Nucleus accumbens (tissue), 56 donors: ENCODE results near the gene OSGEP.
"Not testable (repeated sequence)": the region's sequence is repeated elsewhere in the genome, so short reads cannot be mapped to it uniquely, and the experiment has no call there.

Source experiments
- DNase-seq, 56 donors: peaks; one replicate each; lab custom pipeline; 2025; lab: John Stamatoyannopoulos, UW

Gene OSGEP

DNA sequence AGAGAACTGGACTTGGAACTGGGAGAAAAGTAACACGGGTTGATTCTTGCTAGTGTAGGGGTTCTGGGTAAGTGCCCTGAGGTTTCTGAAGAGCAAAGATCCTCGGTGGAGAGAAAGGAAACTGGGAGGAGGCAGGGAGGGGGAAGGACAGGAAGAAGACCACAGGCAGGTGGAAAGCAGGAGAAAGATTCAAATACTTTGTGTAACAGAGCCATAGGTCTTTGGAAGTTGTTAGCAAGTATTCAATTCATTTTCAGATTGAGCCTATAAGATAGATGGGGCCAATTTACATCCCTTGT is 15.9 kb upstream of the OSGEP start:
- no peak for DNase-seq

DNA sequence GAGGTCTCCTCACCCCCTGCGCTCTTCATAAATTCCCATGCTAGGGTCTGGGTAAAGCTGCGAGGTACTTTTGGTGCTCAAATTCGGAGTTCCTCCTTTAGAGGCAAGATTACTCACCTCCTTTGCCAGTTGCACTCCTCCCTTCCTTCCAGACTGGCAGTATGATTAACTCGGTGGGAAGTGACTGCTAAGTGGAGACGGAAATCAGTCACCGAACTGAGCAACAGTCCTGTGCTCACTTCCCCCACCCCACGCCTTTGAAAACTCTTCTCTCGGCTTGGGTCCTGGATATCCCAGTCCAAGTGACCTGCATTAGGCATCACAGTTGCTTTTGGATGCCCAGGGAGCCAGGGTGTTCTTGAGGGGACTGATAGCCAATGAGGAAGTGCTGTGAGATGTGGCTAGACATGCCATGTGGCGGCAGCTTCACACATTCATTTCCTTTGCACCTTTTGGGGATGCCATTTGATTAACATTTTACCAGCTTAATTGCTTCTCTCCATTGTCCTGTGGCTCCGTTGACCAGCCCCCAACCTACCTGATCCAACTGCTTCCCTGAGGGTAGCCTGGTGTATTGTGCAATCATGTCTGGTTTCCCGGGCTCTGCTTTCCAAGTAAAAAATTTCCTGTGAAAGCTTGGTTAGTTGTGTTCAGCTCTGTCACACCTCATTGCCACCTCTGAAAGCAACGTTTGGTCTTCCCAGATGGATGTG is 15.4 kb upstream of the OSGEP start:
- peak in 29 of 56 donors; percentile 5 to 73 (median 37) for DNase-seq

DNA sequence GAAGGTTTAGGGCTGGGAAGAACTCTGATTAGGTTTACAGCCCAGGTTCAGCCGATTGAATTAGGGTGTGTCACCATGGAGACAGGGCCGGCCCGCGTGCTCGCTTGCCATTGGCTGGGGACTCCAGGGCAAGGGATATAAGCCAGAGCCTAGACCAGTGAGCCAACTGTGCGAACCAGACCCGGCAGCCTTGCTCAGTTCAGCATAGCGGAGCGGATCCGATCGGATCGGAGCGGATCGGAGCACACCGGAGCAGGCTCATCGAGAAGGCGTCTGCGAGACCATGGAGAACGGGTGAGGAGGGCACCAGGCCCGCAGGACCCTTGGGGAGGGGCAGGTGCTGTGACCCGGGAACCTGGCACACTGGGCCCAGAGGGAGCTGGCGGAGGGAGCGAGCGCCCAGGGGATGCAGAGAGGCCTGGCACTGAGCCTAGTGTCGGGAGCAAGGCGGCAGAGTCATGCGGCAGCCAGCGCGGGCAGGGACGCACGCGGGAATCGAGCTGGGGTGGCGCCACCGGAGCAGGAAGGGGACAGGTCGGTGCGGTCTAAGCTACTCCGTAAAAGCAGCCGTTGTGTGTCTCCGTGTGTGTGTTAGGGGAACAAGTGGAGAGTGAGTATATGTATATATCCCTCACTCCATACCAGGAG is 14.8 kb upstream of the OSGEP start, which contains the start of gene PNP:
Gene PNP (plus strand): TSS at position 165 of the 648 bp plus-strand sequence. CDS start 119 bp downstream, at position 284.
- DNase-seq = peak; percentile 18 to 93 (median 78)

DNA sequence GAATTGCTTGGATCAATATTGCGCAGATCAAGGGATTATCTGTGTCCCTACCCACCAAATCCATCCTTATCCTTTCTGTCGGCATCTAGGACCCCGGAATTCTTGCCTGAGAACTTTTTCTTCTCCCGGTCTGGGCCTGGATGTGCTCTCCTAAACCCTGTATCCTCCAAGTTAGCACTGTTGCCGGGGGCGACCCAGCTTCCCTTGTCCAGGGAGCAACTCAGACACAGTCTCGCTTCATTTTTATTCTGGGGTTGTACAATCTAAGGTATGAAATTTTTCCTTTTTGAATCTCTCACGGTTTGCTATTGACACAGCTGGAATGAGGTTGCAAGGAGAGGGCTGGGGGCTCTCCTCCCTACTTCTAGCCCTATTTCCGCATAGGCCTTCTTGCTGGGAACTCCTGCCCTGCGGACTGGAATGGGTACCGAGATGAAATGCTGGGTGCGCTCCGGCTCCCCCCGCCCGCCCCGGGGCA is 14.2 kb upstream of the OSGEP start:
- peak in 7 of 56 donors; percentile 19 to 56 (median 35) for DNase-seq

DNA sequence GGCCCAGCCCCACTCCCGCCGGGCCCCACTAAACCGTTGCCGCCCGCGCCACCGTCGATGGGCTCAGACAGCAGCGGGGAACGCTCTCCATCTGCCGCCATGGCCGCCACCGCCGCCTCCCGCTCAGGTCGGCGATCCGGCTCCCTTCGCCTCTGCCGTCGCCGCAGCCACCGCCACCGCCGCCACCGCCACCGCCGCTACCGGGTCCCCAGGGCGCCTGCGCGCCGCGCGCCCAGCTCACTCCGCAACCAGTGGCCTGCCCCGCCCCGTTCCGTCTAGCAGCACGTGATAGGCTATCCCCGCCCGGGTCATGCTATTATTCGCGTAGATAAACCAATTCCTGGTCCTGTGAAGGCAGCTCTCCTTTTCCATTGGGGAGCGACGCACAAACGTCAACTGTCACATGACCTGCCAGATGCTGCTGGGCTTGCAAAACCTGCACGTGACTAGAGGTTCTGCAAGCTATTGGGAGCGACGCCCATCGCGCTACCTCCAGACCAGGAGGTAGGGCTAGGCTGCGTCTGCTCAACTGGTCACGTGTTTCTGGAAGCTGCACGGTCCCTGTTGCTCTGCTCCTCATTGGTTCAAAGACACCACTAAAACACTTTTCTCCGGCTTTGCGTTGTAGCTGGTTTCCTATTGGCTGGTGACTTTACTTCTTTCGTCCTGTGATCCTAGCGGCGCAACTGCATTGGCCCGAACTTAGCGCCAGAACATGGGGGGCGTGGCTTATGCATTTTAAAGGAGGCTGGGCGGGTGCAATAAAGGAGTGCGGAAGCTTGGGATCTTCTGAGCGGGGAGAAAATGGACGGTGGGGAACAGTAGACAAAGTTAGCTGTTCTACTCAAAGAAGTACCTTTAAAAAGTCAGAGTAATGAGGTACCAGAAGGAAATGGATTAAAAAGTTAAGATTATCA is 6.9 kb upstream of the OSGEP start, which contains the start of gene PIP4P1:
Gene PIP4P1 (minus strand): TSS at position 210 of the 917 bp plus-strand sequence. CDS start 109 bp downstream, at position 101.
- peak; percentile 86 to 100 (median 99) for DNase-seq

DNA sequence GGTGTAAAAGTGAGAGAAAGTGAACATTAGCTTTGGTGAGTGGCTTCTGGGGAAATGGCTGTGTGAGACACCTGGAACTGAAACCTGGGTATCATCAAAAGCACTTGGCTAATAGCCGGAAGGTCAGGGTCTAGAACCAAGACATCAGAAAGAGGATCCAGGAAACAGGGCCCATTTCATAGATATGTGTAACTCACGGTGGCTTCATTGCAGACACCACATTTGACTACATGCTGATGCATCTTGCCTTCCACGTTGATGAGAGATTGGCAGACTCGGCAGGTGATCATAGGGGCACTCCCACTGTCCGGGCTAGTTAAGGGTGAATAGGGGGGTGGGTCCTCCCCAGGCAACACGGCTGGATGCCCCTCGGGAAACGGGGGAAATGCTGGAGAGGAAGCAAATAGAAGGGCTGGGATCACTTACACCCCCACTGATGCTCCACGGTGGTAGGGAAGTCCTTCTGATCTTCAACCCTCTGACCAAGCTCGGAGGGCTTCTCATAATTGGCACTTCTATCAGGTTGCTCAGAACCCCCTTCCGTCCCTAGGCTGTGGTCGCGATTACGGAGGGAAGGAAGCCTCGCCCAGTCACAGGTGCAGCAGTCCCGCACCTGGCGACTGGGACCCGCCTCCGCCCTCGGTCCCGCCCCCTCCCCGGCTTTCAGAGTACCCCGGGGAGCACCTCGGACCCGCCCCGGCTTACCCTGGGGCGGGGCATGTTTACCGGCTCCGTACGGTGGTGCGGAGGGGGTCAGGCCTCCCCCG is 6.0 kb upstream of the OSGEP start:
- DNase-seq = peak in 5 of 56 donors; percentile 16 to 56 (median 32)

DNA sequence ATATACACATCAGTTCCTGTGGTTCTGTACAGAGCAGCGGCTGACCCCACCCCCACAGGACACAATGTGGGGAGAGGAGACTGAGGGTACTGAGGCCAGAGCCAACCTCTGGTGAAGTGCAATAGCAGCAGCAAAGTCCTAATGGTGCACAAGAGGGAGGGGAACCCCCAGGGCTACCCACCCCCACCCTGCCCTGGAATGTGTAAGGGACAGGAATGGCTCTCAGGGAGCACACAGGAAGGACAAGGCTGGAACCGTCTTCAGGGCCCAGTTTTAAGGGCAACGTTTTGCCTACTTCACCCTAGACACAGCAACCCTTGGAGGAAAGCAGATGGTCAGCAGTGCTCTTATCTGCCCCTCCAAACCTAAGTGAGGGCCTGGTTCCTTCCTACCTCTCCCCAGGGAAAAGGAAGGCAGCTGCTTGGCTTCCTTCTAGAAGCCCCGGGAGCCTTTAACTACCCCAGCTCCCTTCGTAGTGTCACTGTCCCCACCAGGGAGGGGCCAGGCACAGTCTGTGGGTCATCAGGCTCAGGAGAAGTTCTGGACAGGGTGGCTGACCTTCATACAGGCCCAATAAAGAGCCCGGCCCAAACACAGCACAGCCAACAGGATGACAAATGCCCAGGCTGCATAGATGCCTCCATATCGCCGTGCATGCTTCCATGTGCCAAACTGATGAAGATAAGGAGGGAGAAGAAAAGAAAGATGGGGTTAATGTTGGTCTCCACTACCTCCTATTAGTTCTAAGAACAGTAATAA is 3.6 kb upstream of the OSGEP start:
- DNase-seq = no peak

DNA sequence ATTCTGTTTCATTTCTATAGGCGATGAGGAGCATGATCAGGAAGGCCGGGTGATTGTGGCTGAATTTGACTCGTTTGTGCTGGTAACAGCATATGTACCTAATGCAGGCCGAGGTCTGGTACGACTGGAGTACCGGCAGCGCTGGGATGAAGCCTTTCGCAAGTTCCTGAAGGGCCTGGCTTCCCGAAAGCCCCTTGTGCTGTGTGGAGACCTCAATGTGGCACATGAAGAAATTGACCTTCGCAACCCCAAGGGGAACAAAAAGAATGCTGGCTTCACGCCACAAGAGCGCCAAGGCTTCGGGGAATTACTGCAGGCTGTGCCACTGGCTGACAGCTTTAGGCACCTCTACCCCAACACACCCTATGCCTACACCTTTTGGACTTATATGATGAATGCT is 2.4 kb upstream of the OSGEP start:
- DNase-seq = peak in 2 of 56 donors; percentile 0 to 9

DNA sequence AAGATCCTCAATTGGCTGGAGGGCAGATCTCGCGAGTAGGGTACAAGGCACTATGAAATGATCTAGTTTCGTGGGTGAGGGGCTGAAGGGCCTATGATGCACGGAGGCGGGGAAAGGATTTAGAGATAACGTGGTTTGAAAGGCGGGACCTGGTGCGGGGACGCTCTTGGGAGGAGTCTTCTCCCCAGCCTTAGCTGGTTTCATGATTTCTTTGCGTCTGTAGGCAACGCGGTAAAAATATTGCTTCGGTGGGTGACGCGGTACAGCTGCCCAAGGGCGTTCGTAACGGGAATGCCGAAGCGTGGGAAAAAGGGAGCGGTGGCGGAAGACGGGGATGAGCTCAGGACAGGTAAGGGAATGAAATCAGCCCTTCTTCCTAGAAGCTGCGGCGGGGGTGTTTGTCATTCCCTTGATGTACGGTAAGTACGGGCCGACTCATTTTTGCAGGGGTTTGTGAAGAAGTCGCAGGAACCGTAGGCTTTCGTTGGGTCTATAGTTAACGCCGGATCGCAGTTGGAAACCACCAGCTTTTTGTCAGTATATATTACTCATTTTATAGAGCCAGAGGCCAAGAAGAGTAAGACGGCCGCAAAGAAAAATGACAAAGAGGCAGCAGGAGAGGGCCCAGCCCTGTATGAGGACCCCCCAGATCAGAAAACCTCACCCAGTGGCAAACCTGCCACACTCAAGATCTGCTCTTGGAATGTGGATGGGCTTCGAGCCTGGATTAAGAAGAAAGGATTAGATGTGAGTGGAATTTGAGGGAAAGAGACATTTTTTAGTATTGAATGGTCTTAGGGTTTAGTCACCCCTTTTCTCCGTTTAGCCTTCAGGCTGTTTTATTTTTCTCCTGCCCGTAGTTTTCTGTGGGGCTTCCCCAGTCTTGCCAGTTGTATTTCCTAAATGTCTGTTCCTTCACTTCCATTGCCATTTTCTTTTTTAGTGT is 1.0 kb upstream of the OSGEP start:
- DNase-seq = peak in 16 of 56 donors; percentile 18 to 87 (median 69)

DNA sequence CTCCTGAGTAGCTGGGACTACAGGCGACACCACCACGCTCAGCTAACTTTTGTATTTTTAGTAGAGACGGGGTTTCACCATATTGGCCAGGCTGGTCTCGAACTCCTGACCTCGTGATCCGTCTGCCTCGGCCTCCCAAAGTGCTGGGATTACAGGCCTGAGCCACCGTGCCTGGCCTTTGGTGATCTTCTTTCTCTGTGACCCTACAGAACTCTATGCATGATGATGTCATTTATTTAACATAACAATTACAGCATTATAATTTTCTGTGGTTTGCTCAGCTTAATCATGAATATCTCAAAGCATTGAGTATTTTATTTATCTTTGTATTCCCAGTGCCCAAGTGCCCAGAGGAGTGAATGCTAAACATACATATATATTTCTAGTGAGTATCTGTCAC is 1.8 kb downstream of the OSGEP start:
- DNase-seq = not testable (repeated sequence)

DNA sequence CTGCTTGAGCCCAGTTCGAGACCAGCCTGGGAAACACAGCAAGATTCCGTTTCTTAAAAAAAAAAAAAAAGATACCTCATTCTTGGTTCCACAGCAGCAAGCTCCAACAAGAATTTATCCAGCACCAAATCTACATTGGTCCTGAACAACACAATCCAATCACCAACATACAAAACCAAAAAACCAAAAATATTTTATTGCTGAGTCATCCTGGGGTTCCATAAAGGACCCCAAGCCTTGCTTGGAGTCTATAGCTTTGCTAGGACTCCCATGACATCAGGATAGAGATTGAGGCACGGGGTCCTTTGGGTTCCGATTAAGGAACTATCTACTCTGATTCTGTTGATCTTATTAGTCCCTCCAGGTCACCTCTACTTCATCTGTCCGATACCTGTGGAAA is 7.7 kb downstream of the OSGEP start:
- DNase-seq = no peak

DNA sequence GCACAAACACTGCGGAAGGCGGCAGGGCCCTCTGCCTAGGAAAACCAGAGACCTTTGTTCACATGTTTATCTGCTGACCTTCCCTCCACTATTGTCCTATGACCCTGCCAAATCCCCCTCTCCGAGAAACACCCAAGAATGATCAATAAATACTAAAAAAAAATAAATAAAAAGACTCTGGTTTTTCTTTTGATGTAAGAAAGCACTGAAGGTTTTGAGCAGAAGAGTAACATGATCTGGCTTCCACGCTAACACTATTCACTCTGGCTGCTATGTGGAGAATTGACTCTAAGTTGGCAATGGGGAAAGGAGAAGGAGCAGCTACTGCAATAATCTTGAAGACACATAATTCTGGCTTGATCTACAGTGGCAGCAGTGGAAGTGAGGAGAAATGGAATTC is 11.0 kb downstream of the OSGEP start:
- not testable (repeated sequence) for DNase-seq

DNA sequence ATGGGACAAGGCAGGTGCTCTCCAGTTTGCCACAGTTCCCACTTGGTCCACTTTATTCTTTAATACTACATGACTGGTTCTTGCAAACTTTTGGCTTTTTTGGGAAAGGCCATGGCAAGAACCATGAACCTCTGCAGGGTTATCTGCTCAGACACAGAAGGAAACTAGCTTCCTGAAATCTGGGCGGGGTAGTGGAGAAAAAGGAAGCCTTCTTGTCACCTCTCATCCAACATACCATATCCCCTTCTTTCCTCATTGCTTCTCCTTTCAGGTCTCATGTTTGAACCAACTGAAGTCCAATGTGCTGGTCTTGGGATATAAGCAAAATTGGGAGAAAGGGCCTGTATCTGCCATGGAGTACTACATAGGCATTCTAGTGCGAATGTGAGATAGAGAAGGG is 13.2 kb downstream of the OSGEP start:
- DNase-seq = no peak

DNA sequence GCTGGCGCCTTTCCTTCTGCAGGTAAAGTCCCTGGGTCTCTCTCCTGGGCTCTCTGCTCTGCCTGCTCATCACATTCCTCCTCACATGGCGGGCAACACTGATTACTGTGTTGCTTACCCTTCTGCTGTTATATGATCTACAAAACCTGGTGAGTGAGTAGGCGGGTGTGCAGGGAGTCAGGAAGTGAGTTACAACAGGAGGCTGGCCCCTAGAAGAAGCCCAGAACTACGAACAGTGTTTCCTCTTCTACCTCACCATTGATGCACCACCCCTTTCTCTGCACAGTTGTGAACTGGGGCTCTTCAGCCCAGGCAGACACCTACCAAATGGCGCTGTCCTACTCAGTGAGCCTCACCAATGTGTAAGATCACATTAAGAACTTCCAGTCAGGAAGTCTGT is 13.7 kb downstream of the OSGEP start:
- DNase-seq = no peak

DNA sequence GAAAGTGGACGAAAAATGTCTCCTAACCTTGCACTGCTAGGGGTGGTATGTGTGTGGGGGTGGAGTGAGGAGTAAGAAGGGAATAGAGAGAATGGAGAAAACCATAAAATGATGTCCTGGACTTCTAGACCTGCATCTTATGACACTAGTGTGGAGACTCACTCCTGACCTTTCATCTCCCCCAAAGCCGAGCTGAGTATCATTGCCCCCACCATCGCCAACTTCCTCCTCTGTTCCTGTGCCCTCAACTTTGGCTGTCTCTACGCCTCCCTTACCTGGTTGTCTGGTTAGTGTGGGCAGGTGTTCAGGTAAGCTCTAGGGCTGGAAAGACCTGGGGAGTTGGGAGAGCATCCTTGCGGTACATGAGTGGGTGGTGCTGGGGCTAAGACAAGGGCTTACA is 14.1 kb downstream of the OSGEP start:
- DNase-seq = no peak

DNA sequence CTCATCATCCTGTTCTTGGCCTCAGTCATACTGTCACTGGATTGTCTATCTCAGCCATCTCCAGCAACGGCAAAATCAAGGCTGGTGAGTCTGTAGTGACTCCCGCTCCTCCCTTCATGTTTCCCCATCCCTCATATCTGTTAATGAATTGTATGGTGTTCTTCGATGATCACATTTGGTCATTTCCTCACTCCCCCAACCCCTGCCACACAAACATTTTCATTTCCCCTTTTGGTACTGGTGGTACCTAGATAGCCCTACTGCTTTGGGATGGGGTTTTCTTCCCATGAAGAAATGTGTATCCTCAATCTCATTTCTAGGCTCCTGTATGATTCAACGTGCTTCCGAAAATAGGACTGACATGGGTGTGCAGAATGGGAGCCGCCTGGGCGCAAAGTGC is 15.9 kb downstream of the OSGEP start:
- no peak for DNase-seq

DNA sequence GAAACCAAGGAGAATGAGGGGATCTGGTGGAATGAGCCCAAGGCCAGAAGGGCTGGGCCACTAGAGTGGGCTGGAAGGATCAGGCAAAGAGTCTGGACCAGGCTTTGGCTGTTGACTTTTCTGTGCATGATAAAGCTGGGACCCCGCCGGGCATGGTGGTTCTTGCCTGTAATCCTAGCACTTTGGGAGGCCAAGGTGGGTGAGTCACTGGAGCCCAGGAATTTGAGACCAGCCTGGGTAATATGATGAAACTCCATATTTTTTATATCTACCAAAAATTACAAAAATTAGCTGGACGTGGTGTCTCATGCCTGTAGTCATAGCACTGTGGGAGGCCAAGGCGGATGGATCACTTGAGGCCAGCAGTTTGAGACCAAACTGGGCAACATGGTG is 18.3 kb downstream of the OSGEP start:
- DNase-seq = no peak
